GM18861 (cell line): ENCODE measurements around the gene PELI3.
"Not testable (repeated sequence)": the region's sequence is repeated elsewhere in the genome, so short reads cannot be mapped to it uniquely, and the experiment has no call there.

Source experiments
- ATAC-seq: cut with Tn5 transposase; IDR thresholded peaks from one replicate; pipeline ENCODE4 v1.9.1; 2021; ENCODE audit not compliant: unreplicated experiment

The PELI3 gene

DNA sequence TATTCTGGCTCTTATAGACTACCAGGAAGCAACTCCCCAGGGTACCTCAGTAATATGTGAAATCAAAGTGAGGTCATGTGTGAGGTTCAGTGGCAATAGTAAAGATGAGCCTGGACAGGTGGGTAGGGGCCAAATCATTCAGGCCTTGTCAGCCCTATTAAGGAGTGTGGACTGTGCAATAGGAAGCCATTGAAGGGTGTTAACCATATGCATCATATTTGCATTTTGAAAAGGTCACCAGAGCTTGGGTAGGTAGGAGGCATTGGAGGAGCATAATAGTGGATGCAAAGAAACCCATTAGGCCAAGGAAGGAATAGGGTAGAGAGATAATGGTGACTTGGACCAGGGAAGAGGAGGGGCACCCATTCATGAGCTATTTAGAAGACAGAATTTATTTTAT, 19.7 kb upstream of the PELI3 start:
- no peak for ATAC-seq

DNA sequence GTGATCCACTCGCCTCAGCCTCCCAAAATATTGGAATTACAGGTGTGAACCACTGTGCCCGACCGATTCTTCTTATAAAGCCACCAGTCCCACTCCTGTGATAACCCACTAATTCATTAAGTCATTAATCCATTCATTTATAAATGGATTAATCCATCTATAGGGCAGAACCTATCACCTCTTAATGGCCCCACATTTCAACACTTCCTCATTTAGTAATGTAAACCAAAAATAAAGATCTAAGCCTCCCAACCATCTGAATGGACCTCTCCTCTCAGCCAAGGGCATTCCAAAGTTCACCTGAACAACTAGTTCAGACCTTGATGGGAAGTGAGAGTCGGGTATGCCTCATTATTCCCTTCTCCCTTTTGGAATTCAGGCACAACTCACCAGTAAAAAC, 18.2 kb upstream of the PELI3 start:
- ATAC-seq = no peak

DNA sequence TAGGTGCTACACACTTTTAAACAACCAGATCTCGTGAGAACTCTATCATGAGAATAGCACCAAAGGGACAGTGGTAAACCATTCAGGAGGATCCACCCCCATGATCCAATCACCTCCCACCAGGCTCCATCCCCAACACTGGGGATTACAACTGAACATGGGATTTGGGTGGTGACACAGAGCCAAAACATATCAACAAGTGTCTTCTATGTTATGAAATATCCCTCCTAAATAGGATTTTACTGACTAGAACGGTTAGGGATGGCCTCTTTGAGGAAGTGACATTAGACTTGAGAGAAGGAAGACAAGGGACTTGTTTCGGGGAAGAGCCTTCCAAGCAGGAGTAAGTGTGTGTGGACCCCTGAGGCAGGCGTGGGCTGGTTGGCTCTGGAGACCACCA, 16.1 kb upstream of the PELI3 start:
- no peak for ATAC-seq

DNA sequence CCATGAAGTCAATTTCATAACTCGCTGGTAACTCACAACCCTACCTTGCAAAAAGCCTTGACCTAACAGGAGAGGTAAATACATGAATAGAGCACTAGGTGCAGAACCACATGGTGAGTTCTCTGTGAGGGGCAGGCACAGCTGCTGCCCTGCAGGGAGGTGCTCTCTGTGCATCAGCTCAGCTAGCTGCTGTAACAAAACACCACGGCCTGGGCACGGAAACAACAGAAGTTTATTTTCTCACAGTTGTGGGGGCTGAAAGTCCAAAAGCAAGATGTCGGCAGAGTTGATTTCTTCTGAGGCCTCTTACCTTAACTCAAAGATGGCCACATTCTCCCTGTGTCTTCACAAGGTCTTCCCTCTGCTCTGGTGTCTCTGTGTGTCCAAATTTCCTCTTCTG, 15.0 kb upstream of the PELI3 start:
- no peak for ATAC-seq

DNA sequence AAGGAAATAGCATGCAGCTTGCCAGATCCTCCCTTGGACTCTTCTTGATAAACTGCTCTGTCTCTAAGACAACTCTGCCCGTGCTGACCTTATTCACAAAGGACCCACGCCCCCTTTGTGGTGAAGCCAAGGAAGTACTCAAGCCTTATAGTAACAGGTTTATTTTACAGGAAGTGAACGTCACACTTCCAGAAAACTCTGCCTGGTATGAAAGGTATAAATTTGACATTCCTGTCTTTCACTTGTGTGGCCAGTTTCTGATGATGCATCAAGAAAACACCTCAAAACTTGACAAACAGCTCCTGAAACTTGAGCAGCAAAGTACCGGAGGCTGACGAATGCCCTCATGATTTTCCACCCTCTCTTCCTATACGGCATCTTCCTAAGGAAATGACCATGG, 12.5 kb upstream of the PELI3 start:
- ATAC-seq = no peak

DNA sequence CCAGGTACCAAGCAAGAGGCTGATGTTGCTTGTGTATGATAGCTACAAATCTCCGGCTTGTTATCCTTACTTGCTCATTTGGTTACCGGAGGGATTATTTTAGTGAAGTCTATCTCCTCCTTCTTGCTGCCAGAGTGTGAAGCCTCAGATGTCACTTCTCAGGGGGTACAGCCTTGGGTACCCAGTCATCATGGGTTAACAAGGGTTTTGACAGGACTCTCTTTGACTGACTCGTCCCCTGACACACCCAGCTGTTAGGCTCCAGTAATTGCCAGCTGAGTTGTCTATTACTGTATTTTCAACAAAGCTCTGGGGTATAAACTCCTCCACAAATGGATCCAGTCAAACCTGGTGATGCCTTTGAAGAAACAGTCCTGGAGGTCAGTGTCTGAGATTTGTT, 11.9 kb upstream of the PELI3 start:
- no peak for ATAC-seq

DNA sequence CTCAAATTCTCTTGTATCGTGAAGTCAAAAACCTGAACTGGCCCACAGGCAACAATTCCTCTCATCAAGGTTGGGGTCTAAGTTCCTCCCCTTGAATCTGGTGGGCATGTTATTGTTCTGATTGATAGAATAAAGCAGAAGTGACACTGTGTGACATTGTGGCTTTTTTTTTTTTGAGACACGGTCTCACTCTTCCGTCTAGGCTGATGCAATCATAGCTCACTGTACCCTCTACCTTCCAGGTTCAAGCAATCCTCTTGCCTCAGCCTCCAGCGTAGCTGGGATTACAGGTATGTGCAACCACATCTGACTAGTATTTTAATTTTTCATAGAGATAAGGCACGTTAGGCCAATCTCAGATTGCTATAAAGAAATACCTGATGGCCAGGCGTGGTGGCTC, 8.9 kb upstream of the PELI3 start:
- no peak for ATAC-seq

DNA sequence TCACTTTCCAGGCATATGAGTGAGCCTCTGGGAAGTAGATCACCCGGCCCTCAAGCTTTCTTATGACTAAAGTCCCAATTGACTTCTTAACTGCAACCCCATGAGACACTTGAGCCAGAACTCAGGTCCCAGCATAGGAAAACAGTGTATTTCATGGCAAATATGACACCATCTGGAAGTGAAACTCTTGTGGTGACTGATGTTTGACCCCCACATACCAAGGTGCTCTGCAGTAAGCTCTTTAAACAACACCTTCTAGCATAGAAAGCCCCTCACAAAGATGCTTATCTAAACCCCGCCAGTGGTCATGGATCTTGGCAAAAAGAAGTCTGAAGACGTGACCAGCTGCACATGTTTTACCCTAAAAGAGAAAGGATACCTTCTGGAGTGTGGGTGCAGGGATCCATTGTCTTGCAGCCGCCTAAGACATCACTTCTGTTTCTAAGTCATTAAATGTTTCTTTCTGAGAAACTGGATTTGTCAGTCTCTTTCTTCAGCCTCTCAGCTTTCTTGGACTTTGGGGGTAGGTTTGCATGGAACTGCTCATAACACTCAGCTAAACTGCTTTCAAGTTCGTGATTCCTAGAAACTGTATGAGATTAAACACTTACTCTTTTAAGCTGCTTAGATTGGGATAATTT, 7.4 kb upstream of the PELI3 start:
- no peak for ATAC-seq

DNA sequence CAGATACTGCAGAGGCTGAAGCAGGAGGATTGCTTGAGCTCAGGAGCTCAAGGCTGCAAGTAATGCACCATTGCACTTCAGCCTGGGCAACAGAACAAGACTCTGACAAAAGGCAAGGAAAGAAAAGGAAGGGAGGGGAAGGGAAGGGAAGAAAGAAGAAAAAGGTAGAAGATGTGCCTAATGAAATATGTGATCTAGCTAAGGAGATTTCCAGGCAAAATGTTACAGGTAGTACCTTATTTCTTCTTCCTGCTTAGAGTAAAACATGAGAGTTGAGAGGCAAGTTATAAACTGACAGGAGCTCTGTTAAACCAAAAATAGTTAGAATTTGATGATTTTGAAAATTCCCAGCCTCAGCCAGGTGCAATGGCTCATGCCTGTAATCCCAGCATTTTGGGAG, 4.7 kb upstream of the PELI3 start:
- ATAC-seq = no peak

DNA sequence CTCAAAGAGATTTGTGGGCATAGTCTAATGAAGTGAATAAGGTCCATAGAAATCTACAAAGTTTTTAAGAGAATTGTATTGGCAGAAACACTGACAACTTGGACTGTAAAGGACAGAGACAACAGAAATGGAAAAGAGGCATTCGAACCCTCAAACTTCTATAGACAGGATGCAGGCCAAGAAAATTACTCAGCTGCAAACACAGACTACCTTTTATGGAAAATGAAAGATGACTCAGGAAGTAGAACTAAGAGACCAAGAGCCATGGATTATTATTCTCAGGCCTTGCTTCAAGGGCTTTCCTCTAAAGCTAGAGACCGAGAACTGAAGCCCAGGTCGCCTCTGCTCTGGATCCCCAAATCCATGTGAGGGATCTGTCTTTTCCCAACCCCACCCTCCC, 3.8 kb upstream of the PELI3 start:
- no peak for ATAC-seq

DNA sequence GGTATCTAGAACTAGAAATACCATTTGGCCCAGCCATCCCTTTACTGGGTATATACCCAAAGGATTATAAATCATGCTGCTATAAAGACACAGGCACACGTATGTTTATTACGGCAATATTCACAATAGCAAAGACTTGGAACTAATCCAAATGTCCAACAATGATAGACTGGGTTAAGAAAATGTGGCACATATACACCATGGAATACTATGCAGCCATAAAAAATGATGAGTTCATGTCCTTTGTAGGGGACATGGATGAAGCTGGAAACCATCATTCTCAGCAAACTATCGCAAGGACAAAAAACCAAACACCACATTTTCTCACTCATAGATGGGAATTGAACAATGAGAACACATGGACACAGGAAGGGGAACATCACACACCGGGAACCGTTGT, 2.6 kb upstream of the PELI3 start:
- ATAC-seq = not testable (repeated sequence)

DNA sequence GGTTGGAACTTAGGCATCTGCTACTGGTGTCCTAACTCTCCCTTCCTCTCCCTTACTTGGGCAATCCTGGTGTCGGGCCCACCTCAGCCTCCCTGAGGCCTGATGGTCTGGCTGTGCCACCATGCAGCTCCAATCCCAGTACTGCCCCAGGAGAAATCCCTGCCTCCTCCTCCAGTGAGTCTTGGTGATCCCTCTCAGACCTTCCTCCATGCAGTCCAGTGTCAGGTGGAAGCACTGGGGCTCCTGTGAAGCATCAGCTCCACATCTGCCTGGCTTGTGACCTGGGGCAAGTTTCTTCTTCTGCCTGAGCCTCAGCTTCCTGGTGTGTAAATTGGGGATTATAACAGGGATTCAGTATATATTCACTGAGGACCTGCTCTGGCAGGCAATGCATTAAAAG, 1.8 kb upstream of the PELI3 start:
- ATAC-seq = no peak

DNA sequence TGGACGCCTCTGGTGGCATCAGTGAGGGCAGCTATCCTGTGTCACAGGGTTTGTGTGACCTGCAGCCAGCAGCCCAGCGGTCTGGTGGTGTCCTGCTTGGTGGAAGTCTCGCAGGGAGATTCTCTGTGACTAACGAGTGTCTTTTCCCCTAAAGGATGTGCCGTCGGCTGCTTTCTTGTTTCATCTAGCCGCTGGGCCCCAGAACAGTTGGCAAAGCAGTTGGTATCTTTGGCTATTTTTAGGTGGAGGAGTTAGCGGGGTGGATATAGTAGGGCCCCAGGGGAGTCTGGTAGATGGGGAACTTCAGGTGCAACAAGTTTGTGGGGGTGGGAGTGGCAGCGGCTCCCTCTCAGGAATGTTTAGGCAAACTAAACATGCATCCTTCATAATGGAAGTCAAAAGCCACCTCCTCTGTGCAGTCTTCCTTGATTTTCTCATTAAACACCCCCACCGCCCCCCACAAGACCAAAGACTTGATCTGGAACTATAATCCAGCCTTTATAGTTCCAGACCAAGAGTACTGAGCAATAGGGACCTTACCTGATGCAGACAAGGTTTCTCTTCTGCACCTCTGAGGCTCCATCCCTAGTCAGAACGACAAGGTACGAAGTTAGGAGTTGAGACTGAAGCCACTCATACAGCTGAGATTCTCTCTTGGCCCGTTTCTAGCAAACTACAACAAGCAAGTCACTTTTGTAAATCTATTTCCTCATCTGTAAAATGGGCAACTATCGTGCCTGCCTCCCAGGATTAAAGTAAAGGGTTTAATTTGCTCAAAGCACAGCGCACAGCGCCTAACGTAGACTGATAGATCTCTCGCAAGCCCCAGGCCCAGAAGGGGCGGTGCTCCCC, 1.1 kb upstream of the PELI3 start:
- no peak for ATAC-seq

DNA sequence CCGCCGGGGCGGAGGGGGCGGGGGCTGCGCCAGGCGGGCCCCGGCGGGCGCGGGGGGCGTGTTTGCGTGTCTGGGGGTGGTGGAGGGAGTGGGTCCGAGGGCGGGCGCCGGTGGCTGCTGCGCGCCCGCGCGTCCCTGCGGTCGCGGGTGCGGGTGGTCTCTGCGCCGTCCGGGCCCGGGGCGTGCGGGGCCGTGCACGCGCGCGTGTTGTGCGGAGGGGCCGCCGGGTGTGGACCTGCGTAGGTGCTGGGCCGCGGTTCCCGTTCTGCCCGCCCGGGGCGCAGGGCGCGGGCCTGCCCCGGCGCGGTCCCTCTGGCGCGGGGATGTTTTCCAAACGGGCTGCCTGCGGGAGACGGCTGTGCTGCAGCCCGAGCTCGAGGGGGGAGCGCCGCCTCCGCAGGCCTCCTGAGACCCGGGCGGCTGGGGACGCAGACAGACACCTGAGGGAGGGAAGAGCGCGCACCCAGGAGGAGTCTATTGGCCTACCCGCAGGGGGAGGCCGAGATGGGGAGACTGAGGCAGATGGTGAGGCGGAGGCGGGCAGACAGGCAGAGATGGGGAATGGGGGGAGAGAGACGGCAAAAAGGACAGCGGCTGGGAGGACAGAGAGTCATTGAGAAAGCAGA, 442 bp downstream of the PELI3 start:
- peak; percentile 29 for ATAC-seq

DNA sequence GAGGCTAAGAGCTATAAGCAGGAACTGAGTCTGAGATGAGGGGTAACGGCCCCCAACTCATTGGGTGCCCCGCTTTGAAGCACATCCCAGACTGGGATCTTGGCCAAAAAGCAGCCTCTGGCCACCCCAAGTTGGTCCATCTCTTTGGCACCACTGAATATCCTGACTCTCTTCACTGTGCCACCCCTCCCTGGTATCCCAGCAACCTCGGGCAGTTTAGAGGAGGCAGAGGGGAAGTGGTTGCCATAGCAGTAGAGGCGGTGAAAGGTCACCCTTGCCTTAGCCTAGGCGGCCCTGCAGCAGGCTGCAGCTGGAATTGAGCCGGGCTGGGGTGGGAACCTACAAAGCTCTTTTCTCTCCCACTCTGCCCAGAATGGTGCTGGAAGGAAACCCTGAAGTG, 1.1 kb downstream of the PELI3 start:
- ATAC-seq = no peak

DNA sequence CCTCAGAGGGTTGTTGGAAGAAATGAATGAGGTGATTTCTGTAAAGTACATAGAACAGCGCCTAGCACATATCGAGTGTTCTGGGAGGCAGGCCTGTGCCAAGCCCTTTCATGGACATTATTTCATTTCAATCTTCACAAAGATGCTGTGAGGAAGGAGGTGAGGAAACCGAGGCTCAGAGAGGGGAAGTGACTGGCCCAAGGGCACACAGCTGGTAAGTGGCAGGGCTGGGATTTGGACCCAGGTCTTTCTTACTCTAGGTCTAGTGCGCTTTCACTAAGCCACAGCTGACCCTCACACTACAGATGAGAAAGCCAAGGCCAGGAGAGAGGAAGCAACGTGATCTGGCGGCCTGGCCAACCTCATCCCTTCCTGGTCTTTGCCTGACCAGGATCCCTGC, 2.0 kb downstream of the PELI3 start:
- no peak for ATAC-seq

DNA sequence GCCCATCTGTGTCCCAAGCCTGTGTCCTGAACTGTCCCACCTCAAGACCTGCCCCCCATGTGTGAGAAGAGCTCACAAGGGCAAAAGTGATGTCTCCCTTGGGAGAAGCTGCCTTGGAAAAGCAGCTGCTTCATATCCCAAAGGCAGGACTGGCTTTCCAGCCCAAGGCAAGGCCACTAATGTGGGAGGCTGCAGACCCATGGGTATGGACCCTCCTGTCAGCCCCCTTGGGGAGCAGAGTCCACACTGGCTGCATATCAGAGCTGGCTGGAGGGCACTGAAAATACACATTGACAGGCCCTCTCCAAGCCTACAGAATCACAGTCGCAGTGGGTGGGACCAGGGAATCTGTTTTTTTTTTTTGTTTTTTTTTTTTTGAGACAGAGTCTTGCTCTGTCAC, 2.7 kb downstream of the PELI3 start:
- ATAC-seq = no peak

DNA sequence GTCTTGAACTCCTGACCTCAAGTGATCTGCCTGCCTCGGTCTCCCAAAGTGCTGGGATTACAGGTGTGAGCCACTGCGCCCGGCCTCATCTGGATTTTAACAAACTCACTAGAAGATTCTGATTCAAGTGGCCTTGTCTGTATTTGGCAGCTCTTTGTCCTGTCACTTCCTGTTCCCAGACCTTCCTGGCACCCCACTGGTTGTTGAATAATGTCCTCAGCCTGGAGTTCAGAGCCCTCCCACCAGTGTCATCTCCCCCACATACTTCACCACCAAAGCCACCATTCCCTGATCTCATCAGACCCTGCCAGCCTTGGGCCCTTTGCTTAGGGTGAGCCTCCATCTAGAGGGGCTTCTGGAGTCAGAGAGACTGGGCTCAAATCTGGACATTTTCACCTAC, 3.3 kb downstream of the PELI3 start:
- no peak for ATAC-seq

DNA sequence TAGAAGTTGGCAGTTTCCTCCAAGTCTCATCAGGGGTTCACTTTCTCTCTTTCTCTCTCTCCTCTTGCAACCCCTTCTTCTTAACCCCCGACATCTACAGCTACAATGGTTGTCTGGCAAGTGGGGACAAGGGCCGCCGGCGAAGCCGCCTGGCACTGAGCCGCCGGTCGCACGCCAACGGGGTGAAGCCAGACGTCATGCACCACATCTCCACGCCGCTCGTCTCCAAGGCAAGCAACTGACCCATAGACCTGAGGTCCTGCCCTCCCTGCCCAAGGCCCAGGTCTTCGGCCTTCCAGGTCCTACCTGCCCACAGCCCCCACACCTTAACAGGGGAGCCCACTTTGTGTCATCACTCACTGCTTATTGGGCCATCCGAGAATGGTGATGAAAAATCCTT, 4.4 kb downstream of the PELI3 start:
- ATAC-seq = no peak

DNA sequence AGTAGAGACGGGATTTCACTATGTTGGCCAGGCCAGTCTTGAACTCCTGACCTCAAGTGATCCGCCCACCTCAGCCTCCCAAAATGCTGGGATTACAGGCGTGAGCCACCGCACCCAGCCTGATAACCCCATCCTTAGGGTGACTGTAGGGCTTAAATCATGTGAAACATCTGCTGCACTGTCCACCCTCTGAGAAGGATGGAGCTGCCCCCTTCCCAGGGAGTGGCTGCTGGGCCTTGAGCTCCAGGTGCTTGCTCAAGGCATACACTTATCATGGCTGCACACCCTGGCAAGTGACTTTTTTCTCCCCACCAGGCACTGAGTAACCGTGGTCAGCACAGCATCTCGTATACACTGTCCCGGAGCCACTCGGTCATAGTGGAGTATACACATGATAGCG, 5.3 kb downstream of the PELI3 start:
- no peak for ATAC-seq

DNA sequence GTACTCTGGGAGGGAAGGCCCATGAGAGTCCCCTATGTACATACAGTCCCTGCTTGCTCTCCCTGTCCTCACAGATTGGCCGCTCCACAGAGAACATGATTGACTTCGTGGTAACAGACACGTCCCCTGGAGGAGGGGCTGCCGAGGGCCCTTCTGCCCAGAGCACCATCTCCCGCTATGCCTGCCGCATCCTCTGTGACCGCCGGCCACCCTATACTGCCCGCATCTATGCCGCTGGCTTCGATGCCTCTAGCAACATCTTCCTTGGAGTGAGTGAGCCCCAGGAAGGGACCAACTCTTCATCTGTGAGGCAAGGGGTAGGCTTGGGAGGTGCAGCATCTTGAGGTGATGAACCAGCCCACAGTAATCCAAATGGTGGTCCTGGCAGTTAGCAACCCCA, 6.5 kb downstream of the PELI3 start:
- ATAC-seq = no peak
